ENCODE data around the gene PHKG1.
A peak's percentile ranks its signal among the peaks of the same experiment; 100 is the strongest.
"Not testable (repeated sequence)": the region's sequence is repeated elsewhere in the genome, so short reads cannot be mapped to it uniquely, and the experiment has no call there.

Gene PHKG1

GRCh38 chr7:56092789-56093531, at the start of gene PHKG1:
Gene PHKG1 (minus strand): TSS chr7:56092952. CDS start chr7:56088941, 4,011 bp downstream.
- FAIRE-seq: no peak

- FAIRE-seq: not testable (repeated sequence)
These were observed 38.3 kb upstream of the PHKG1 start for GRCh38 chr7:56131062-56131461.

GRCh38 chr7:56127241-56127975, 34.7 kb upstream of the PHKG1 start:
- no peak for FAIRE-seq

GRCh38 chr7:56125831-56126230, 33.1 kb upstream of the PHKG1 start:
- no peak for FAIRE-seq

GRCh38 chr7:56124981-56125380, 32.2 kb upstream of the PHKG1 start:
- FAIRE-seq: no peak

- no peak for FAIRE-seq
These were observed 28.7 kb upstream of the PHKG1 start for GRCh38 chr7:56121440-56121839.

GRCh38 chr7:56115852-56116538, 23.2 kb upstream of the PHKG1 start, which contains the start of gene NUPR2:
Gene NUPR2 (minus strand): TSS chr7:56116417. CDS start chr7:56116314, 103 bp downstream.
- FAIRE-seq: no peak

GRCh38 chr7:56112244-56112643, 19.5 kb upstream of the PHKG1 start:
- FAIRE-seq: not testable (repeated sequence)

- FAIRE-seq: no peak
These were observed 17.9 kb upstream of the PHKG1 start for GRCh38 chr7:56110611-56111010.

- no peak for FAIRE-seq
These were observed 15.2 kb upstream of the PHKG1 start for GRCh38 chr7:56107954-56108258.

GRCh38 chr7:56106108-56107073, 13.6 kb upstream of the PHKG1 start, which contains the start of gene CHCHD2:
Gene CHCHD2 (minus strand): TSS chr7:56106476. CDS start chr7:56106413, 63 bp downstream.
- FAIRE-seq: peak; percentile 84

GRCh38 chr7:56105508-56105907, 12.8 kb upstream of the PHKG1 start:
- FAIRE-seq: no peak

GRCh38 chr7:56104138-56104537, 11.4 kb upstream of the PHKG1 start:
- FAIRE-seq: not testable (repeated sequence)

- no peak for FAIRE-seq
These were observed 6.9 kb upstream of the PHKG1 start for GRCh38 chr7:56099653-56100052.

- FAIRE-seq: not testable (repeated sequence)
These were observed 5.6 kb upstream of the PHKG1 start for GRCh38 chr7:56098187-56099008.

- FAIRE-seq: no peak
These were observed 4.9 kb upstream of the PHKG1 start for GRCh38 chr7:56097700-56098099.

GRCh38 chr7:56092388-56092787, 364 bp downstream of the PHKG1 start:
- FAIRE-seq: not testable (repeated sequence)

GRCh38 chr7:56091591-56091990, 1.2 kb downstream of the PHKG1 start:
- no peak for FAIRE-seq

- no peak for FAIRE-seq
These were observed 5.3 kb downstream of the PHKG1 start for GRCh38 chr7:56087445-56087844.

- no peak for FAIRE-seq
These were observed 6.0 kb downstream of the PHKG1 start for GRCh38 chr7:56086761-56087160.

- no peak for FAIRE-seq
These were observed 9.5 kb downstream of the PHKG1 start for GRCh38 chr7:56083150-56083785.
